HG02885 (cell line): ENCODE data around the gene B3GALT6.

Experiments used
- ATAC-seq: cut with Tn5 transposase; IDR thresholded peaks from one replicate; pipeline ENCODE4 v1.9.1; 2021; ENCODE audit warnings: mild to moderate bottlenecking; ENCODE audit not compliant: unreplicated experiment, poor library complexity

Gene B3GALT6

GRCh38 chr1:1259540-1259939 is 27.5 kb downstream of the B3GALT6 start:
- ATAC-seq = no peak

GRCh38 chr1:1259951-1260600 is 28.0 kb downstream of the B3GALT6 start:
- ATAC-seq = no peak

- no peak for ATAC-seq
These were observed 29.0 kb downstream of the B3GALT6 start for GRCh38 chr1:1260843-1261560.

GRCh38 chr1:1262071-1262470 is 30.0 kb downstream of the B3GALT6 start:
- ATAC-seq = no peak

GRCh38 chr1:1262758-1263157 is 30.7 kb downstream of the B3GALT6 start:
- ATAC-seq = no peak

- no peak for ATAC-seq
These were observed 32.0 kb downstream of the B3GALT6 start for GRCh38 chr1:1264026-1264425.

GRCh38 chr1:1264868-1265272 is 32.8 kb downstream of the B3GALT6 start:
- ATAC-seq = no peak

- ATAC-seq = no peak
These were observed 35.6 kb downstream of the B3GALT6 start for GRCh38 chr1:1267488-1268283.

GRCh38 chr1:1268284-1268682 is 36.2 kb downstream of the B3GALT6 start:
- ATAC-seq = no peak

GRCh38 chr1:1270813-1271212 is 38.8 kb downstream of the B3GALT6 start:
- no peak for ATAC-seq

GRCh38 chr1:1272341-1273208 is 40.5 kb downstream of the B3GALT6 start:
- ATAC-seq = no peak

- peak; percentile 15 for ATAC-seq
These were observed 41.1 kb downstream of the B3GALT6 start for GRCh38 chr1:1273209-1273511.

- peak; percentile 91 for ATAC-seq
These were observed 41.7 kb downstream of the B3GALT6 start, which contains the start of gene UBE2J2 for GRCh38 chr1:1273512-1274298. TSS of gene UBE2J2 (minus strand) at chr1:1273854. CDS start at chr1:1267992, 5,862 bp downstream.

GRCh38 chr1:1274299-1274930 is 42.4 kb downstream of the B3GALT6 start:
- no peak for ATAC-seq

- ATAC-seq = no peak
These were observed 42.9 kb downstream of the B3GALT6 start for GRCh38 chr1:1274931-1275431.

GRCh38 chr1:1275836-1276235 is 43.8 kb downstream of the B3GALT6 start:
- ATAC-seq = no peak

- ATAC-seq = no peak
These were observed 46.6 kb downstream of the B3GALT6 start for GRCh38 chr1:1278620-1279019.

GRCh38 chr1:1279028-1279427 is 47.0 kb downstream of the B3GALT6 start:
- ATAC-seq = no peak
